Panc1 (cell line): ENCODE measurements around the gene MYO19. TPM values are rescaled to one million over a fixed set of nuclear protein-coding genes. Genes with fewer than 3 reads are reported as not detected.

Experiments used
- ATAC-seq: fragments of 200-7000 bp; cut with Tn5 transposase; 2 replicates; pipeline ENCODE4 v1.9.1; 2020; ENCODE audit warnings: mild to moderate bottlenecking, moderate library complexity
- BruUV-seq: library from RNA; stranded (reverse); fragments of 400-500 nt; replicated peaks from 2 replicates; lab custom pipeline; 2021; lab: Mats Ljungman, UMichigan
- CTCF ChIA-PET: fragments of 300-600 bp; sonication (Branson Sonifier 250); formaldehyde crosslinking; loops from one replicate; lab custom pipeline; 2022; ENCODE audit warnings: antibody characterized with exemption; lab: Charles Lee
- POLR2A ChIA-PET: fragments of 300-600 bp; sonication (Branson Sonifier 250); formaldehyde crosslinking; loops from one replicate; lab custom pipeline; 2022; ENCODE audit warnings: antibody characterized with exemption; lab: Charles Lee
- DNase-seq: peaks from one replicate; pipeline ENCODE4 v3.0.0-alpha.2; 2010; ENCODE audit warnings: low read depth, low spot score
- H3K27ac ChIP-seq: 2 replicates; pipeline ENCODE4 v1.5.1; 2011; ENCODE audit warnings: mild to moderate bottlenecking, low read length, inconsistent platforms
- H3K27me3 ChIP-seq: fragments of 200-500 bp; sonication (Bioruptor generic); 2 replicates; pipeline ENCODE4 v1.6.0; 2014; ENCODE audit warnings: low read length, inconsistent platforms; ENCODE audit not compliant: control insufficient read depth, insufficient read depth
- H3K36me3 ChIP-seq: fragments of 200-500 bp; sonication (Bioruptor generic); 2 replicates; pipeline ENCODE4 v1.5.1; 2014; ENCODE audit warnings: inconsistent platforms, mild to moderate bottlenecking, low read length, moderate library complexity; ENCODE audit not compliant: control insufficient read depth, insufficient read depth
- H3K4me1 ChIP-seq: 2 replicates; pipeline ENCODE4 v1.5.1; 2011; ENCODE audit warnings: inconsistent platforms, mild to moderate bottlenecking, low read length, moderate library complexity; ENCODE audit not compliant: control insufficient read depth, insufficient read depth
- H3K4me3 ChIP-seq, 2 experiments: 2 replicates each; pipeline ENCODE4 v1.5.1; 2011 to 2012; ENCODE audit warnings: low read depth in 2 of 2, low read length in 2 of 2, mild to moderate bottlenecking in 2 of 2, inconsistent platforms in 1 of 2, moderate library complexity in 1 of 2
- H3K9me3 ChIP-seq: fragments of 200-500 bp; sonication (Bioruptor generic); 2 replicates; pipeline ENCODE4 v1.5.1; 2014; ENCODE audit warnings: low read depth, mild to moderate bottlenecking, inconsistent platforms, low read length, moderate library complexity; ENCODE audit not compliant: control insufficient read depth, insufficient read depth
- CTCF ChIP-seq: fragments of 450-650 bp; IDR thresholded peaks from 2 replicates; pipeline ENCODE4 v1.5.1; 2017; ENCODE audit warnings: mild to moderate bottlenecking
- POLR2AphosphoS5 ChIP-seq: IDR thresholded peaks from 2 replicates; pipeline ENCODE4 v1.6.1; 2012; ENCODE audit warnings: mild to moderate bottlenecking, low read depth, low read length, moderate library complexity
- REST ChIP-seq, 2 experiments: IDR thresholded peaks; 2 replicates each; pipeline ENCODE4 v1.6.1; 2011 to 2012; ENCODE audit warnings: low read depth in 2 of 2, control low read depth in 1 of 2, low read length in 1 of 2, mild to moderate bottlenecking in 1 of 2, moderate library complexity in 1 of 2; ENCODE audit not compliant: insufficient read depth in 1 of 2
- SIN3A ChIP-seq: IDR thresholded peaks from 2 replicates; pipeline ENCODE4 v1.6.1; 2012; ENCODE audit warnings: low read depth, mild to moderate bottlenecking, low read length, moderate library complexity, borderline replicate concordance; ENCODE audit not compliant: insufficient read depth
- TCF7L2 ChIP-seq: IDR thresholded peaks from 2 replicates; pipeline ENCODE4 v1.6.1; 2011; ENCODE audit warnings: mild to moderate bottlenecking, low read depth, low read length, inconsistent platforms
- in situ Hi-C: cut with HindIII; loops from 2 replicates; pipeline ENCODE4 v1.10.0; 2016; ENCODE audit warnings: low sequenced_read_pairs, low pct_unique_long_range_greater_than_20kb
- intact Hi-C: fragments of 100-400 bp; cut with micrococcal nuclease; formaldehyde crosslinking; loops from one replicate; pipeline ENCODE4 v1.10.0; 2022; ENCODE audit not compliant: unreplicated experiment
- total RNA-seq: library from RNA; stranded (reverse); gene quantifications from one replicate; pipeline ENCODE4 v1.2.1, GENCODE V29; 2021; ENCODE audit not compliant: unreplicated experiment

Gene MYO19
- total RNA-seq, 1 experiment from 2014 or later = 88.0 TPM

- no peak for ATAC-seq
- Histone ChIP-seq H3K4me3 (no peak overlapping the region), H3K9me3 (no peaks in the 10 kb centered on the region), H3K36me3 (no peaks in the 10 kb centered on the region), H3K4me1 (no peaks in the 10 kb centered on the region), H3K27ac (no peak overlapping the region), H3K27me3 (peaks cover 2% of the 10 kb centered on the region; the same call in 1 of the 2 replicates)
- BruUV-seq = no TSS peak
- CTCF ChIA-PET = no interaction called here
- POLR2A ChIA-PET = no interaction called here
- no peak for TF ChIP-seq REST (IDR thresholded peaks at IDR 0.05; ENCODE audit: insufficient read depth in 1 of 2, low read depth in 2 of 2, low read length in 1 of 2)
- TF ChIP-seq TCF7L2 = no peak
- no peak for TF ChIP-seq SIN3A
- TF ChIP-seq POLR2AphosphoS5 = no peak
- in situ Hi-C loops = no loop called here
- intact Hi-C loops = no loop called here
- DNase-seq = no peak
These were observed 74.3 kb downstream of the MYO19 start for GRCh38 chr17:36460265-36460937.

GRCh38 chr17:36459601-36460000 lies 75.1 kb downstream of the MYO19 start:
- Histone ChIP-seq H3K9me3 (no peaks in the 10 kb centered on the region), H3K4me1 (no peaks in the 10 kb centered on the region), H3K27ac (no peak overlapping the region), H3K4me3 (no peak overlapping the region), H3K27me3 (peaks cover 2% of the 10 kb centered on the region; the same call in 1 of the 2 replicates), H3K36me3 (no peaks in the 10 kb centered on the region)
- ChIA-PET CTCF (no interaction called here), POLR2A (no interaction called here)
- no TSS peak for BruUV-seq
- intact Hi-C loops (no loop called here), in situ Hi-C loops (no loop called here)
- DNase-seq (no peak), ATAC-seq (no peak)
- no peak for TF ChIP-seq TCF7L2
- TF ChIP-seq SIN3A = no peak
- no peak for TF ChIP-seq REST (IDR thresholded peaks at IDR 0.05; ENCODE audit: insufficient read depth in 1 of 2, low read depth in 2 of 2, low read length in 1 of 2)
- TF ChIP-seq POLR2AphosphoS5 = no peak
- TF ChIP-seq CTCF = no peak
